Prostate gland (tissue), 2 donors: ENCODE measurements around the gene CAMK2D. TPM values are rescaled to one million over a fixed set of nuclear protein-coding genes. Genes with fewer than 3 reads are reported as not detected.

Experiments
- DNase-seq: peaks from one replicate; pipeline ENCODE4 v3.0.0-alpha.2; 2019; ENCODE audit warnings: low spot score
- H3K27ac ChIP-seq, 2 donors: fragments of 200-600 bp; sonication (generic); 2 replicates each; pipeline ENCODE4 v1.5.1; 2017 to 2019
- H3K27me3 ChIP-seq: fragments of 200-600 bp; sonication (generic); replicated peaks from 2 replicates; pipeline ENCODE4 v1.5.1; 2019; ENCODE audit not compliant: insufficient read depth
- H3K36me3 ChIP-seq, 2 donors: fragments of 200-600 bp; sonication (generic); 1 replicate in 1 of 2; 2 replicates in 1 of 2; pipeline versions ENCODE4 v1.5.1 to v1.8.1; 2017 to 2019
- H3K4me1 ChIP-seq: fragments of 200-600 bp; sonication (generic); replicated peaks from 2 replicates; pipeline ENCODE4 v1.5.1; 2019
- H3K4me3 ChIP-seq, 2 donors: fragments of 200-600 bp; sonication (generic); 2 replicates each; pipeline ENCODE4 v1.5.1; 2017 to 2019
- H3K9me3 ChIP-seq: fragments of 200-600 bp; sonication (generic); 2 replicates; pipeline ENCODE4 v1.5.1; 2017
- CTCF ChIP-seq, 4 experiments: fragments of 200-600 bp in 2 of 4; fragments of 450-650 bp in 2 of 4; sonication (generic) in 2 of 4; IDR thresholded peaks; 1 replicate in 3 of 4; 2 replicates in 1 of 4; pipeline ENCODE4 v1.5.1; 2016 to 2019; ENCODE audit warnings: antibody characterized with exemption in 4 of 4, mild to moderate bottlenecking in 2 of 4, moderate library complexity in 2 of 4
- POLR2A ChIP-seq: fragments of 450-650 bp; IDR thresholded peaks from one replicate; pipeline ENCODE4 v1.6.1; 2016; ENCODE audit warnings: antibody characterized with exemption, mild to moderate bottlenecking
- POLR2AphosphoS5 ChIP-seq: sonication (generic); formaldehyde crosslinking; IDR thresholded peaks from one replicate; pipeline ENCODE4 v1.6.1; 2017; ENCODE audit warnings: antibody characterized with exemption
- WGBS: methylation state at CpG from one replicate; pipeline ENCODE4 v1.1.5; 2018; 5-methylcytosine and 5-hydroxymethylcytosine counted together
- intact Hi-C: fragments of 100-400 bp; cut with DNase I; formaldehyde crosslinking; loops from one replicate; pipeline ENCODE4 v1.14.2; 2022
- total RNA-seq, 2 donors: library from RNA; depleted of rRNA; stranded (reverse); fragments of >200 nt; gene quantifications; one replicate each; pipeline ENCODE4 v1.1.0, GENCODE V29; 2016

The CAMK2D gene
- total RNA-seq, 2 donors from 2014 or later = 48.7 to 88.8 TPM

GRCh38 chr4:113744667-113745240, 16.8 kb downstream of the CAMK2D start:
- Histone ChIP-seq H3K4me3 (no peak overlapping the region), H3K36me3 (no peaks in the 10 kb centered on the region), H3K27me3 (no peaks in the 10 kb centered on the region), H3K4me1 (no peaks in the 10 kb centered on the region), H3K27ac (no peak overlapping the region), H3K9me3 (no peaks in the 10 kb centered on the region)
- intact Hi-C loops = no loop called here
- 94% methylated on average over 4 of the region's 4 CpGs for WGBS
- no peak for TF ChIP-seq POLR2AphosphoS5
- no peak for TF ChIP-seq CTCF (IDR thresholded peaks at IDR 0.05)
- TF ChIP-seq POLR2A = no peak
- no peak for DNase-seq

- Histone ChIP-seq H3K9me3 (no peaks in the 10 kb centered on the region), H3K4me1 (no peaks in the 10 kb centered on the region), H3K4me3 (no peak overlapping the region), H3K36me3 (no peaks in the 10 kb centered on the region), H3K27me3 (no peaks in the 10 kb centered on the region), H3K27ac (no peak overlapping the region)
- no peak for DNase-seq
- intact Hi-C loops = no loop called here
- TF ChIP-seq POLR2A = no peak
- TF ChIP-seq CTCF (IDR thresholded peaks at IDR 0.05) = no peak
- TF ChIP-seq POLR2AphosphoS5 = no peak
- 94% methylated on average over 6 of the region's 6 CpGs for WGBS
These were observed 17.8 kb downstream of the CAMK2D start for GRCh38 chr4:113743690-113744089.

GRCh38 chr4:113742643-113743042, 18.9 kb downstream of the CAMK2D start:
- no peaks in the 10 kb centered on the region for H3K4me1 ChIP-seq
- WGBS = 85% methylated on average over 2 of the region's 2 CpGs
- intact Hi-C loops = no loop called here

GRCh38 chr4:113741956-113742355, 19.6 kb downstream of the CAMK2D start:
- H3K4me1 ChIP-seq = no peaks in the 10 kb centered on the region
- no peak for TF ChIP-seq CTCF (IDR thresholded peaks at IDR 0.05)
- TF ChIP-seq POLR2A = no peak
- TF ChIP-seq POLR2AphosphoS5 = no peak
- intact Hi-C loops = no loop called here

More at GRCh38 chr4:113742643-113743042, 18.9 kb downstream of the CAMK2D start:
- Histone ChIP-seq H3K27ac (no peak overlapping the region), H3K36me3 (no peaks in the 10 kb centered on the region), H3K9me3 (no peaks in the 10 kb centered on the region), H3K4me3 (no peak overlapping the region), H3K27me3 (no peaks in the 10 kb centered on the region)
- DNase-seq = no peak
- no peak for TF ChIP-seq POLR2A
- no peak for TF ChIP-seq POLR2AphosphoS5
- TF ChIP-seq CTCF (IDR thresholded peaks at IDR 0.05) = no peak

GRCh38 chr4:113740857-113741379, 20.6 kb downstream of the CAMK2D start:
- Histone ChIP-seq H3K27me3 (no peaks in the 10 kb centered on the region), H3K4me3 (no peak overlapping the region), H3K9me3 (no peaks in the 10 kb centered on the region), H3K36me3 (no peaks in the 10 kb centered on the region), H3K4me1 (no peaks in the 10 kb centered on the region), H3K27ac (no peak overlapping the region)
- intact Hi-C loops = no loop called here
- 95% methylated on average over 2 of the region's 2 CpGs for WGBS
- TF ChIP-seq POLR2AphosphoS5 = no peak
- TF ChIP-seq CTCF (IDR thresholded peaks at IDR 0.05) = no peak
- no peak for TF ChIP-seq POLR2A
- DNase-seq = no peak

More at GRCh38 chr4:113741956-113742355, 19.6 kb downstream of the CAMK2D start:
- no peaks in the 10 kb centered on the region for H3K9me3 ChIP-seq
- H3K4me3 ChIP-seq = no peak overlapping the region
- no peaks in the 10 kb centered on the region for H3K27me3 ChIP-seq
- no peak for DNase-seq
- H3K27ac ChIP-seq = no peak overlapping the region
- H3K36me3 ChIP-seq = no peaks in the 10 kb centered on the region
